HepG2 (cell line): ENCODE data around the gene ZNF419. TPM values are rescaled to one million over a fixed set of nuclear protein-coding genes. Genes with fewer than 3 reads are reported as not detected.

Experiments used
- AGO2 ChIP-seq: fragments of 200-400 bp; formaldehyde crosslinking; optimal IDR thresholded peaks from 2 replicates; pipeline ENCODE3; 2017; ENCODE audit warnings: mild to moderate bottlenecking, low read depth, low read length, moderate library complexity
- ARHGAP35 ChIP-seq: sonication (generic); formaldehyde crosslinking; IDR thresholded peaks from 2 replicates; pipeline ENCODE4 v1.9.0; 2022; ENCODE audit warnings: mild to moderate bottlenecking, inconsistent platforms, moderate library complexity, missing genetic modification reagents, borderline replicate concordance
- ETV6 ChIP-seq: sonication (generic); formaldehyde crosslinking; conservative IDR thresholded peaks from 2 replicates; pipeline ENCODE4 v1.4.0; 2020; ENCODE audit warnings: missing genetic modification reagents
- HCFC1 ChIP-seq: fragments of 150-350 bp; IDR thresholded peaks from 2 replicates; pipeline ENCODE4 v1.6.1; 2014; ENCODE audit warnings: low read depth, low read length
- KDM1A ChIP-seq: IDR thresholded peaks from 2 replicates; pipeline ENCODE4 v1.6.1; 2016; ENCODE audit warnings: missing compliant biosample characterization
- MTA1 ChIP-seq: sonication (generic); formaldehyde crosslinking; IDR thresholded peaks from 2 replicates; pipeline ENCODE4 v1.4.0; 2020; ENCODE audit warnings: missing genetic modification reagents, mild to moderate bottlenecking, borderline replicate concordance
- MYC ChIP-seq: sonication (generic); formaldehyde crosslinking; IDR thresholded peaks from 2 replicates; pipeline ENCODE4 v1.9.0; 2021; ENCODE audit warnings: missing genetic modification reagents, borderline replicate concordance
- ZFP82 ChIP-seq: sonication (generic); formaldehyde crosslinking; IDR thresholded peaks from 2 replicates; pipeline ENCODE4 v1.5.1; 2020; ENCODE audit warnings: mild to moderate bottlenecking, missing genetic modification reagents, borderline replicate concordance
- ZNF253 ChIP-seq: sonication (generic); formaldehyde crosslinking; IDR thresholded peaks from 2 replicates; pipeline ENCODE4 v1.8.0; 2022; ENCODE audit warnings: mild to moderate bottlenecking, missing genetic modification reagents, borderline replicate concordance
- polyA plus RNA-seq, 8 experiments: library from polyadenylated mRNA; depleted of rRNA in 3 of 8; stranded (reverse) in 7 of 8; unstranded in 1 of 8; fragments of >200 nt; fragmentation: Illumina TruSeq in 4 of 8; extraction: Trizol in 4 of 8; gene quantifications; 2 replicates each; pipeline versions ENCODE4 v1.2.1 to v1.2.3, GENCODE V29; 2011 to 2016; ENCODE audit warnings: low read depth in 4 of 8, missing spikeins in 1 of 8, mixed read lengths in 1 of 8; ENCODE audit not compliant: insufficient read depth in 1 of 8
- total RNA-seq, 5 experiments: library from RNA; depleted of rRNA; stranded (reverse); fragments of >200 nt; fragmentation: Illumina TruSeq; extraction: Trizol; gene quantifications; 2 replicates each; pipeline ENCODE4 v1.2.3, GENCODE V29; 2016; ENCODE audit warnings: low read depth in 1 of 5
- TF ChIP-seq, protein P1 (sequence below): sonication (generic); formaldehyde crosslinking; IDR thresholded peaks from 2 replicates; pipeline ENCODE4 v1.4.0; 2020; ENCODE audit warnings: missing genetic modification reagents
- TF ChIP-seq, protein P2 (sequence below): sonication (generic); formaldehyde crosslinking; IDR thresholded peaks from 2 replicates; pipeline ENCODE4 v1.9.0; 2021; ENCODE audit warnings: missing genetic modification reagents, borderline replicate concordance
- TF ChIP-seq, protein P3 (sequence below): sonication (generic); formaldehyde crosslinking; IDR thresholded peaks from 2 replicates; pipeline ENCODE4 v1.4.0; 2020; ENCODE audit warnings: missing genetic modification reagents, mild to moderate bottlenecking, borderline replicate concordance
- TF ChIP-seq, protein P4 (sequence below): IDR thresholded peaks from 2 replicates; pipeline ENCODE4 v1.6.1; 2016; ENCODE audit warnings: missing biosample characterization, missing genetic modification reagents, low read depth
- TF ChIP-seq, protein P5 (sequence below): sonication (generic); formaldehyde crosslinking; IDR thresholded peaks from 2 replicates; pipeline ENCODE4 v1.4.0; 2020; ENCODE audit warnings: missing genetic modification reagents

Gene ZNF419
- total and polyA plus RNA-seq, 2 of the 13 experiments (the other 11 are each of a cell fraction or from before 2014, with no cell fraction given): 8.5 to 8.8 TPM

DNA sequence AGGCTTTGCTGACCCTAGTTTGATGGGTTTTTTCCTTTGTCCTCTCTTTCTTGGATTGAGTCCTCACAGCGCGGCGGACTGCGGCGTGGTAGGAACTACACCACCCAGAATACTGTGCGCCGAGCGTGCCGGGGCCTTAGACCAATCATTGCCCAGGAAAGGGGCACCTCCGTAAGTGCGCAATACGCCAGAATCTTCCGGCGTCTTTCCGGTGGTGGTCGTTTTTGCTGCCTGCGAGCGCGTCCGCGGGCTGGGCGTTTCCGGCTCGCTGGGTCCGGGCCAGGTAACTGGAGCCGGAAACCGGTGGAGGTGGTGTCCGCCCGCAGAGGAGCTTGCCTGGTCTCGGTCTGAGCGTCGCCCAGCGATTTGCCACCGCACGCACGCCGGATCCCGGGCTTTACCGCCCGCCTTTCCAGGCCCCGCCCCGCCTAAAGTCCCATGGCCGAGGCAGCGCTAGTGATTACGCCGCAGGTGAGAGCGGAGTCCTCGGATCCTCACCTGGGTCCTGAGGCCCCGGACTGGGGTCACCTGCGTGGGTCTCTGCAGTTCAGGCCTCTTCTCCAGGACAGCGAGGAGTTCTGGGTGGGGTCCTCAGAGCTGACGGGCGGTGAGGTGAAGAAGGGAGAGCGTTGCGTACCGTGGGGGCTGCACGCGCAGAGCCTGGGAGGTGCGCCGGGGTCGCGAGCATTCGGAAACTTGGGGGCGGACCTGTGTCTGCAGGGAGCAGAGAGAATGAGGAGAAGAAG, 39.8 kb downstream of the ZNF419 start, which contains the start of gene ZNF549 (continued):
- peak; percentile 54 for TF ChIP-seq AGO2
- TF ChIP-seq, protein P1, sequence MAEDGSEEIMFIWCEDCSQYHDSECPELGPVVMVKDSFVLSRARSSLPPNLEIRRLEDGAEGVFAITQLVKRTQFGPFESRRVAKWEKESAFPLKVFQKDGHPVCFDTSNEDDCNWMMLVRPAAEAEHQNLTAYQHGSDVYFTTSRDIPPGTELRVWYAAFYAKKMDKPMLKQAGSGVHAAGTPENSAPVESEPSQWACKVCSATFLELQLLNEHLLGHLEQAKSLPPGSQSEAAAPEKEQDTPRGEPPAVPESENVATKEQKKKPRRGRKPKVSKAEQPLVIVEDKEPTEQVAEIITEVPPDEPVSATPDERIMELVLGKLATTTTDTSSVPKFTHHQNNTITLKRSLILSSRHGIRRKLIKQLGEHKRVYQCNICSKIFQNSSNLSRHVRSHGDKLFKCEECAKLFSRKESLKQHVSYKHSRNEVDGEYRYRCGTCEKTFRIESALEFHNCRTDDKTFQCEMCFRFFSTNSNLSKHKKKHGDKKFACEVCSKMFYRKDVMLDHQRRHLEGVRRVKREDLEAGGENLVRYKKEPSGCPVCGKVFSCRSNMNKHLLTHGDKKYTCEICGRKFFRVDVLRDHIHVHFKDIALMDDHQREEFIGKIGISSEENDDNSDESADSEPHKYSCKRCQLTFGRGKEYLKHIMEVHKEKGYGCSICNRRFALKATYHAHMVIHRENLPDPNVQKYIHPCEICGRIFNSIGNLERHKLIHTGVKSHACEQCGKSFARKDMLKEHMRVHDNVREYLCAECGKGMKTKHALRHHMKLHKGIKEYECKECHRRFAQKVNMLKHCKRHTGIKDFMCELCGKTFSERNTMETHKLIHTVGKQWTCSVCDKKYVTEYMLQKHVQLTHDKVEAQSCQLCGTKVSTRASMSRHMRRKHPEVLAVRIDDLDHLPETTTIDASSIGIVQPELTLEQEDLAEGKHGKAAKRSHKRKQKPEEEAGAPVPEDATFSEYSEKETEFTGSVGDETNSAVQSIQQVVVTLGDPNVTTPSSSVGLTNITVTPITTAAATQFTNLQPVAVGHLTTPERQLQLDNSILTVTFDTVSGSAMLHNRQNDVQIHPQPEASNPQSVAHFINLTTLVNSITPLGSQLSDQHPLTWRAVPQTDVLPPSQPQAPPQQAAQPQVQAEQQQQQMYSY (CRISPR knock-in tag): peak; percentile 86
- TF ChIP-seq, protein P2, sequence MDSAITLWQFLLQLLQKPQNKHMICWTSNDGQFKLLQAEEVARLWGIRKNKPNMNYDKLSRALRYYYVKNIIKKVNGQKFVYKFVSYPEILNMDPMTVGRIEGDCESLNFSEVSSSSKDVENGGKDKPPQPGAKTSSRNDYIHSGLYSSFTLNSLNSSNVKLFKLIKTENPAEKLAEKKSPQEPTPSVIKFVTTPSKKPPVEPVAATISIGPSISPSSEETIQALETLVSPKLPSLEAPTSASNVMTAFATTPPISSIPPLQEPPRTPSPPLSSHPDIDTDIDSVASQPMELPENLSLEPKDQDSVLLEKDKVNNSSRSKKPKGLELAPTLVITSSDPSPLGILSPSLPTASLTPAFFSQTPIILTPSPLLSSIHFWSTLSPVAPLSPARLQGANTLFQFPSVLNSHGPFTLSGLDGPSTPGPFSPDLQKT (CRISPR knock-in tag): no peak
- peak; percentile 93 for TF ChIP-seq HCFC1
- 0 out of 2 replicates have a peak, but pooled peaks have one; percentile 71 for TF ChIP-seq ARHGAP35 (CRISPR knock-in tag)
- TF ChIP-seq ZNF253: 0 out of 2 replicates have a peak, but pooled peaks have one; percentile 72
- TF ChIP-seq MTA1: peak; percentile 63; the same call in 1 of the 2 replicates
- TF ChIP-seq, protein P3, sequence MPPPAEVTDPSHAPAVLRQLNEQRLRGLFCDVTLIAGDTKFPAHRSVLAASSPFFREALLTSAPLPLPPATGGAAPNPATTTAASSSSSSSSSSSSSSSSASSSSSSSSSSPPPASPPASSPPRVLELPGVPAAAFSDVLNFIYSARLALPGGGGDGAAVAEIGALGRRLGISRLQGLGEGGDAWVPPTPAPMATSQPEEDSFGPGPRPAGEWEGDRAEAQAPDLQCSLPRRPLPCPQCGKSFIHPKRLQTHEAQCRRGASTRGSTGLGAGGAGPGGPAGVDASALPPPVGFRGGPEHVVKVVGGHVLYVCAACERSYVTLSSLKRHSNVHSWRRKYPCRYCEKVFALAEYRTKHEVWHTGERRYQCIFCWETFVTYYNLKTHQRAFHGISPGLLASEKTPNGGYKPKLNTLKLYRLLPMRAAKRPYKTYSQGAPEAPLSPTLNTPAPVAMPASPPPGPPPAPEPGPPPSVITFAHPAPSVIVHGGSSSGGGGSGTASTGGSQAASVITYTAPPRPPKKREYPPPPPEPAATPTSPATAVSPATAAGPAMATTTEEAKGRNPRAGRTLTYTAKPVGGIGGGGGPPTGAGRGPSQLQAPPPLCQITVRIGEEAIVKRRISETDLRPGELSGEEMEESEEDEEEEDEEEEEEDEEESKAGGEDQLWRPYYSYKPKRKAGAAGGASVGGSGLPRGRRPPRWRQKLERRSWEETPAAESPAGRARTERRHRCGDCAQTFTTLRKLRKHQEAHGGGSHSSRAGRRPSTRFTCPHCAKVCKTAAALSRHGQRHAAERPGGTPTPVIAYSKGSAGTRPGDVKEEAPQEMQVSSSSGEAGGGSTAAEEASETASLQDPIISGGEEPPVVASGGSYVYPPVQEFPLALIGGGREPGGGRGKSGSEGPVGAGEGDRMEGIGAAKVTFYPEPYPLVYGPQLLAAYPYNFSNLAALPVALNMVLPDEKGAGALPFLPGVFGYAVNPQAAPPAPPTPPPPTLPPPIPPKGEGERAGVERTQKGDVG (CRISPR knock-in tag): peak; percentile 80; the same call in 1 of the 2 replicates
- TF ChIP-seq, protein P4, sequence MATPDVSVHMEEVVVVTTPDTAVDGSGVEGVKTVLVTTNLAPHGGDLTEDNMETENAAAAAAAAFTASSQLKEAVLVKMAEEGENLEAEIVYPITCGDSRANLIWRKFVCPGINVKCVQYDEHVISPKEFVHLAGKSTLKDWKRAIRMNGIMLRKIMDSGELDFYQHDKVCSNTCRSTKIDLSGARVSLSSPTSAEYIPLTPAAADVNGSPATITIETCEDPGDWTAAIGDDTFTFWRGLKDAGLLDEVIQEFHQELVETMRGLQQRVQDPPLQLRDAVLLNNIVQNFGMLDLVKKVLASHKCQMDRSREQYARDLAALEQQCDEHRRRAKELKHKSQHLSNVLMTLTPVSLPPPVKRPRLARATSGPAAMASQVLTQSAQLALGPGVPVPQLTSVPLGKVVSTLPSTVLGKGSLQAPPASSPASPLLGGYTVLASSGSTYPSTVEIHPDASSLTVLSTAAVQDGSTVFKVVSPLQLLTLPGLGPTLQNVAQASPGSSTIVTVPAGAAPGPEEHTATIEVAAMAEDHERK: peak; percentile 95
- peak; percentile 77; the same call in 1 of the 2 replicates for TF ChIP-seq MYC
- TF ChIP-seq ZFP82 (CRISPR knock-in tag): 0 out of 2 replicates have a peak, but pooled peaks have one; percentile 32
- no peak for TF ChIP-seq KDM1A (CRISPR knock-in tag)
- TF ChIP-seq, protein P5, sequence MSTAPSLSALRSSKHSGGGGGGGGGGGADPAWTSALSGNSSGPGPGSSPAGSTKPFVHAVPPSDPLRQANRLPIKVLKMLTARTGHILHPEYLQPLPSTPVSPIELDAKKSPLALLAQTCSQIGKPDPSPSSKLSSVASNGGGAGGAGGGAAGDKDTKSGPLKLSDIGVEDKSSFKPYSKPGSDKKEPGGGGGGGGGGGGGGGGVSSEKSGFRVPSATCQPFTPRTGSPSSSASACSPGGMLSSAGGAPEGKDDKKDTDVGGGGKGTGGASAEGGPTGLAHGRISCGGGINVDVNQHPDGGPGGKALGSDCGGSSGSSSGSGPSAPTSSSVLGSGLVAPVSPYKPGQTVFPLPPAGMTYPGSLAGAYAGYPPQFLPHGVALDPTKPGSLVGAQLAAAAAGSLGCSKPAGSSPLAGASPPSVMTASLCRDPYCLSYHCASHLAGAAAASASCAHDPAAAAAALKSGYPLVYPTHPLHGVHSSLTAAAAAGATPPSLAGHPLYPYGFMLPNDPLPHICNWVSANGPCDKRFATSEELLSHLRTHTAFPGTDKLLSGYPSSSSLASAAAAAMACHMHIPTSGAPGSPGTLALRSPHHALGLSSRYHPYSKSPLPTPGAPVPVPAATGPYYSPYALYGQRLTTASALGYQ: no peak; the same call in 1 of the 2 replicates
- peak; percentile 22; the same call in 1 of the 2 replicates for TF ChIP-seq ETV6 (CRISPR knock-in tag)
